ENCODE data around the gene OR13C2.
"Not testable (repeated sequence)": the region's sequence is repeated elsewhere in the genome, so short reads cannot be mapped to it uniquely, and the experiment has no call there.

Gene OR13C2

GRCh38 chr9:104605527-104605926, at the start of gene OR13C2:
OR13C2 (minus strand) TSS chr9:104605627; CDS start chr9:104605627, 0 bp downstream.
- FAIRE-seq; DNase-seq (ENCODE audit: low spot score): not testable (repeated sequence)

GRCh38 chr9:104635456-104635855, 30.0 kb upstream of the OR13C2 start:
- DNase-seq (ENCODE audit: low spot score), result no peak
- FAIRE-seq, result no peak

GRCh38 chr9:104633976-104634520, 28.6 kb upstream of the OR13C2 start:
- no peak for FAIRE-seq

GRCh38 chr9:104625964-104626363, 20.5 kb upstream of the OR13C2 start:
- FAIRE-seq; DNase-seq (ENCODE audit: low spot score): not testable (repeated sequence)

More at GRCh38 chr9:104633976-104634520, 28.6 kb upstream of the OR13C2 start:
- no peak for DNase-seq (ENCODE audit: low spot score)

- no peak for FAIRE-seq
These were observed 12.7 kb upstream of the OR13C2 start, which contains the start of gene OR13C9 for GRCh38 chr9:104618104-104618503. OR13C9 (minus strand) TSS chr9:104618204; CDS start chr9:104618204, 0 bp downstream.

GRCh38 chr9:104617418-104617817, 12.0 kb upstream of the OR13C2 start:
- no peak for DNase-seq (ENCODE audit: low spot score)
- FAIRE-seq, result no peak

More at GRCh38 chr9:104618104-104618503, 12.7 kb upstream of the OR13C2 start, which contains the start of gene OR13C9:
- no peak for DNase-seq (ENCODE audit: low spot score)

- no peak for FAIRE-seq
- no peak for DNase-seq (ENCODE audit: low spot score)
These were observed 5.8 kb upstream of the OR13C2 start for GRCh38 chr9:104611213-104611612.

GRCh38 chr9:104608336-104608735, 2.9 kb upstream of the OR13C2 start:
- no peak for DNase-seq (ENCODE audit: low spot score)
- FAIRE-seq, result no peak

- FAIRE-seq, result no peak
- DNase-seq (ENCODE audit: low spot score), result no peak
These were observed 725 bp upstream of the OR13C2 start for GRCh38 chr9:104606152-104606551.

- no peak for DNase-seq (ENCODE audit: low spot score)
- FAIRE-seq, result no peak
These were observed 626 bp downstream of the OR13C2 start for GRCh38 chr9:104604801-104605200.

GRCh38 chr9:104599313-104599712, 6.1 kb downstream of the OR13C2 start, which contains the start of gene OR13C5:
OR13C5 (minus strand) TSS chr9:104599413; CDS start chr9:104599413, 0 bp downstream.
- FAIRE-seq; DNase-seq (ENCODE audit: low spot score): not testable (repeated sequence)

- not testable (repeated sequence) for FAIRE-seq; DNase-seq (ENCODE audit: low spot score)
These were observed 6.7 kb downstream of the OR13C2 start for GRCh38 chr9:104598749-104599148.

- FAIRE-seq, result no peak
These were observed 15.8 kb downstream of the OR13C2 start for GRCh38 chr9:104589626-104590025.

GRCh38 chr9:104586496-104587180, 18.8 kb downstream of the OR13C2 start:
- DNase-seq (ENCODE audit: low spot score) (no peak), FAIRE-seq (no peak)

More at GRCh38 chr9:104589626-104590025, 15.8 kb downstream of the OR13C2 start:
- no peak for DNase-seq (ENCODE audit: low spot score)

- DNase-seq (ENCODE audit: low spot score) (no peak), FAIRE-seq (no peak)
These were observed 24.9 kb downstream of the OR13C2 start for GRCh38 chr9:104580562-104580961.

GRCh38 chr9:104577263-104577662, 28.2 kb downstream of the OR13C2 start:
- no peak for DNase-seq (ENCODE audit: low spot score)
- FAIRE-seq, result no peak

GRCh38 chr9:104575456-104575855, 30.0 kb downstream of the OR13C2 start:
- FAIRE-seq (no peak), DNase-seq (ENCODE audit: low spot score) (no peak)

- FAIRE-seq (no peak), DNase-seq (ENCODE audit: low spot score) (no peak)
These were observed 32.8 kb downstream of the OR13C2 start for GRCh38 chr9:104572612-104573011.

- FAIRE-seq (no peak), DNase-seq (ENCODE audit: low spot score) (no peak)
These were observed 36.6 kb downstream of the OR13C2 start, which contains the start of gene OR13C8 for GRCh38 chr9:104568868-104569267. OR13C8 (plus strand) TSS chr9:104569168; CDS start chr9:104569168, 0 bp downstream.

GRCh38 chr9:104564358-104564757, 41.1 kb downstream of the OR13C2 start:
- no peak for DNase-seq (ENCODE audit: low spot score)
- FAIRE-seq, result no peak

- FAIRE-seq, result no peak
- no peak for DNase-seq (ENCODE audit: low spot score)
These were observed 48.4 kb downstream of the OR13C2 start for GRCh38 chr9:104556830-104557634.

- DNase-seq (ENCODE audit: low spot score), result no peak
- FAIRE-seq, result no peak
These were observed 49.9 kb downstream of the OR13C2 start for GRCh38 chr9:104555521-104555920.

Measured in RCC 7860 (cell line).